Activated naive CD8-positive, alpha-beta T cell treated with anti-CD3 and anti-CD28 coated beads for 36 hours (primary cell): ENCODE results near the gene RERE. TPM values are rescaled to one million over a fixed set of nuclear protein-coding genes. Genes with fewer than 3 reads are reported as not detected.
A peak's percentile ranks its signal among the peaks of the same experiment; 100 is the strongest.

ENCODE experiments used
- DNase-seq: peaks from one replicate; pipeline ENCODE4 v3.0.0; 2021
- H3K27ac Mint-ChIP-seq: one replicate; pipeline ENCODE4 v1.8.0; 2022; ENCODE audit warnings: mild to moderate bottlenecking, moderate library complexity, mixed read lengths
- H3K27me3 Mint-ChIP-seq: one replicate; pipeline ENCODE4 v1.8.0; 2022; ENCODE audit warnings: mild to moderate bottlenecking, mixed read lengths
- H3K36me3 Mint-ChIP-seq: one replicate; pipeline ENCODE4 v1.8.0; 2021; ENCODE audit warnings: mild to moderate bottlenecking, mixed read lengths
- H3K4me1 Mint-ChIP-seq: one replicate; pipeline ENCODE4 v1.8.0; 2021; ENCODE audit warnings: mixed read lengths
- H3K4me3 Mint-ChIP-seq: one replicate; pipeline ENCODE4 v1.8.0; 2022; ENCODE audit warnings: mild to moderate bottlenecking, moderate library complexity, mixed read lengths
- H3K9me3 Mint-ChIP-seq: one replicate; pipeline ENCODE4 v1.8.0; 2022; ENCODE audit warnings: mixed read lengths
- total RNA-seq, 2 experiments: library from RNA; stranded (reverse); gene quantifications; one replicate each; pipeline ENCODE4 v1.2.3, GENCODE V29; 2021

The RERE gene
- total RNA-seq, 2 experiments from 2014 or later = 36.8 to 39.6 TPM

DNA sequence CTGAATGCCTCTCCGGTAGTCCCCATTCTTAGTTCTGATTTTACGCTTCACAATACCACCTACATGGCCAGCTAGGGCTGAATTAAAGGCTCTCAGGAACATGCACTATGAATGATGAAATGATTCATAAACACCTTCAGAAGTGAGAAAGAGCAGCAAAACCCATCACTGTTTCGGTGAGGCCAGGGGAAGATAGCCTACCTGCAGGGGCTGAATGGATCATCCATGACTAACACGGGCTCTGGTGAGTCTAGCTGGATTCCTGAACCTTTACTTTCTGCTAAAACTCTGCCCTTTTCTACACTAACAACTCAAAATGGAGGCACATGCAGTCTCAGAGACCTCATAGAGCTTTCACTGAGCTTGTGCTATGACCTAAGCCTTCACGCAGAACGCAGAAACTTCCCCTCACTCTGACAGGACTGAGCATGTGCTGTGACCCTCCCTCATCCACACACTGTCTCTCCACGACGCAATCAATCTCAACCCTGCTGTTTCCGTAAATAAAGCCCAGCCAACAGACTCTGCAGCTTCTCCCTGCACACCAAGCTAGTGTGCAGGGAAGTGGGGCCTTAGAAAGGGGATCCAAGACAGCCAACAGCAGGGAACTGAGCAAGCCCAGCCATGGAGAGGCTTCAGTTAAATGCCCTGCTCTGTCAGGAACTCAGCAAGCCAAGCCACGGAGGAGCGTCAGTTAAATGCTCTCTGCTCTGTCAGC lies 291.7 kb downstream of the RERE start:
- Mint-ChIP-seq H3K36me3 (peaks cover 24% of the 10 kb centered on the region), H3K4me3 (no peak overlapping the region), H3K9me3 (peaks cover 3% of the 10 kb centered on the region), H3K4me1 (peaks cover 26% of the 10 kb centered on the region), H3K27ac (no peak overlapping the region), H3K27me3 (no peaks in the 10 kb centered on the region)
- peak; percentile 73 for DNase-seq

DNA sequence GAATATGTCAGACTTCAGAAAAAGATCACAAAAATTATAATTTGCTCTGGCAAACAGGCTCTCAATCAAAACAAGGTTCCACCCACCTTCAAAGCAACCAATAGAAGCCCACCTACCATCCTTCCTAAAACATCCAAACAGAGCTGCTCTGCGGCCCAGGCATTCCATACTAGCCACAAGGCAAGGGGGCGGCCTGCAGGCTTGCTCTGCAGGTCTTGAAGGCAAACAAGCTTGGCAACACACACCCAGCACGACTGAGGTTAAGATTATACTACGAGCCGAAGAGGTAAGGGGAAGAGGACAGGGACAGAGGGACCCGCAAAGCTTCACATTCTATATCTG lies 292.3 kb downstream of the RERE start:
- no peak for DNase-seq
- no peak overlapping the region for H3K27ac Mint-ChIP-seq
- H3K27me3 Mint-ChIP-seq = no peaks in the 10 kb centered on the region
- H3K4me3 Mint-ChIP-seq = no peak overlapping the region
- peaks cover 3% of the 10 kb centered on the region for H3K9me3 Mint-ChIP-seq
- peaks cover 30% of the 10 kb centered on the region for H3K4me1 Mint-ChIP-seq
- peaks cover 24% of the 10 kb centered on the region for H3K36me3 Mint-ChIP-seq

DNA sequence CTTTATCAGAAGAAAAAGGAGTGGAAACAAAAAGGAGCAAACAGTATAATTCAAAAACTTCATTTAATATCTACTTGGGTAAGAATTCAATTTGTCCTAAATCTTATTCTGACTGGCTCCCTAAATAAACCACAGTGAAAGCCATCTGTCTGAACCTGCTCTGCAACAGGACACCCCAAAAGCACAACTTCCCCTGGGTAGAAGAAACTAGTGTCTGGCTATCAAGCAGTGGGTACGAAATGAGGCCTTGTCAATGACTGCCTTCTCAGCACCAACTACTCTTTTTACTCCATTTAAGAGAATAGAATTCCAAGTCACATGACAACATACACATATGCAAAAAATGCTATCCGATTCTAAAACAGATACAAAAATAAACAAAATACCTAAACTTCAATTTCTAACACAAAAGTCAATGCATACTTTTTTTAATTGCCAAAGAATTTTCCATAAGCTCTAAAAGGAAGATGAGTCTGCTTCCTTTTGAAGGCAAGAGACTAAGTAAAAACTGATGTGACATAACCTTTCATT lies 292.7 kb downstream of the RERE start:
- no peaks in the 10 kb centered on the region for H3K27me3 Mint-ChIP-seq

DNA sequence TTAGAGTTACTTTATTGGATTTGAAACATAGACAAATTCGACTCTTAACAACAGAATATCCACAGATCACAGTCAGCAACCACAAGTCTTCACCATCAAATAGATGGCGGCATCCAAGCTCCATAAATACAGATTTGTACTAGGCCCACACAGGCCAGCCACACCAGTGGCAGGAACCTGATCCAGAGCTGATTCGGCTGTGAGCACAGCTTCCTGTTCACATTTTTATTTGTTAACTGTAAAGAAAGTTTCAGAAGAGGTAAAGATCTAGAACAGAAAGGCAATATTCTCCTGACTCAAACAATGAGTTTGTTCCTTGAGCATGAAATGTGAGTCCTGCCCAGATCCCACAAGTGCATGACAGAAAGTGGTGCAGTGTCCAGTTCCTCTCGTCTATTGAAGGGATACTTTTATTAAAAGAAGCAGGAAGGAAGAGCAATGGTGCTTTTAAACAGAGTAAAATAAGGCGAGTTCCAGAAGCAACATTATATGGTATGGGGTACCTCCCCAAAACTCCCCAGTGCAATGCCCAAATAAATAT lies 293.7 kb downstream of the RERE start:
- Mint-ChIP-seq H3K27ac (no peak overlapping the region), H3K4me1 (peaks cover 38% of the 10 kb centered on the region), H3K27me3 (no peaks in the 10 kb centered on the region), H3K36me3 (peaks cover 24% of the 10 kb centered on the region), H3K4me3 (no peak overlapping the region), H3K9me3 (peaks cover 3% of the 10 kb centered on the region)
- no peak for DNase-seq

More for the DNA sequence above, 292.7 kb downstream of the RERE start:
- Mint-ChIP-seq H3K4me3 (no peak overlapping the region), H3K36me3 (peaks cover 24% of the 10 kb centered on the region), H3K4me1 (peaks cover 35% of the 10 kb centered on the region), H3K27ac (no peak overlapping the region), H3K9me3 (peaks cover 3% of the 10 kb centered on the region)
- no peak for DNase-seq

DNA sequence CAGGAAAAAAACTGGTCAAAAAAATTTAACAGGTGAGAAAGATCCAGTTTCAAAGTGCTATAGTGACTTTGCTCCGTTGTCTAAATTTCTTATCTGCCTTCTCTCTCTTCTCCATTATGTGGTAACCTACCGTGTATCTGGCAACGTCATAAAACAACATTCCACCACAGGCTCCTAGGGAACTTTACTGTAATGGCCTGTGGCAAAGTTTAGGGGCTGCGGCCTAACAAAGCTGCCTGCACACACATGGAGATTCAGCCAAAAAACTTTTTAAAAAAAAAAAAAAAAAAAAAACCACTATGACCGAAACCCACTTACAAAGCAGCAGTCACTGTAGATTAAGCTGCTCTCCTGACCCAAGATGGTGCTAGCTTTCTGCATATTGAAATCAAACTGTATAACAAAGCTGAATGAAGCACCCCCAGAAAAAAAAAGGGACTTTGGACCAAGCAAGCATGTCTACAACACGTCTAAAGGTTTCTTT lies 296.9 kb downstream of the RERE start:
- Mint-ChIP-seq H3K36me3 (peaks cover 20% of the 10 kb centered on the region), H3K4me1 (peaks cover 53% of the 10 kb centered on the region), H3K27ac (no peak overlapping the region), H3K27me3 (no peaks in the 10 kb centered on the region), H3K9me3 (peaks cover 3% of the 10 kb centered on the region), H3K4me3 (no peak overlapping the region)
- no peak for DNase-seq

DNA sequence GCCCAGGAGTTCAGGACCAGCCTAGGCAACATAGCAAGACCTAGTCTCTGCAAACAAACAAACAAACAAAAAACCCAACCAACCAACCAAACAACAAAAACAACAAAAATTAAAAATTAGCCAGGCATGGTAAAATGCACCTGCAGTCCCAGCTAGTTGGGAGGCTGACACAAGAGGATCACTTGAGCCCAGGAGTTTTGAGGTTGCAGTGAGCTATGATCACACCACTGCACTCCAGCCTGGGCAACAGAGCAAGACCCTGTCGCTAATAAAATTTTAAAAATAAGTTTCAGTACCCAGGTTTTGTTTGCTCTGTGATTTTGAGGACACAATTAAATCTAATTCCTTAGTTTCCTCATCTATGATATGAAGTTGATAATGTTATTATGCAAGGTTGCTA lies 298.3 kb downstream of the RERE start:
- DNase-seq = no peak
- Mint-ChIP-seq H3K4me1 (peaks cover 54% of the 10 kb centered on the region), H3K27me3 (no peaks in the 10 kb centered on the region)

DNA sequence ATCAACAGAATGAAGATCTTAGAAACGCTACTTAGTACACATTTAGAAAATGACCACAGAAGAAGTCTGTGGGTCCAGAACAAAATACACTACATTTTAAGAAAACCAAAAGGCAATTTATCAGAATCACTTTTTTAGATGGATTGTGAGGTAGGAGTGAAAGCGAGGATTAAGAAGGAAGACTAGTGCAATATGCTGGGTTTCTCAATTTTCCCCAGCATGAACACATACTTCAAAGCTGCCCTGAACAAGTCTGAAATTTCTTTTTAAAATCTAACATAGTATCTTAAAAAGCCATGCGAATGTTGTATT lies 299.0 kb downstream of the RERE start:
- Mint-ChIP-seq H3K27ac (no peak overlapping the region), H3K9me3 (peaks cover 3% of the 10 kb centered on the region), H3K36me3 (peaks cover 16% of the 10 kb centered on the region), H3K4me3 (no peak overlapping the region), H3K4me1 (peaks cover 54% of the 10 kb centered on the region), H3K27me3 (no peaks in the 10 kb centered on the region)
- DNase-seq = no peak

More for the DNA sequence above, 298.3 kb downstream of the RERE start:
- Mint-ChIP-seq H3K4me3 (no peak overlapping the region), H3K36me3 (peaks cover 18% of the 10 kb centered on the region), H3K9me3 (peaks cover 3% of the 10 kb centered on the region), H3K27ac (no peak overlapping the region)

DNA sequence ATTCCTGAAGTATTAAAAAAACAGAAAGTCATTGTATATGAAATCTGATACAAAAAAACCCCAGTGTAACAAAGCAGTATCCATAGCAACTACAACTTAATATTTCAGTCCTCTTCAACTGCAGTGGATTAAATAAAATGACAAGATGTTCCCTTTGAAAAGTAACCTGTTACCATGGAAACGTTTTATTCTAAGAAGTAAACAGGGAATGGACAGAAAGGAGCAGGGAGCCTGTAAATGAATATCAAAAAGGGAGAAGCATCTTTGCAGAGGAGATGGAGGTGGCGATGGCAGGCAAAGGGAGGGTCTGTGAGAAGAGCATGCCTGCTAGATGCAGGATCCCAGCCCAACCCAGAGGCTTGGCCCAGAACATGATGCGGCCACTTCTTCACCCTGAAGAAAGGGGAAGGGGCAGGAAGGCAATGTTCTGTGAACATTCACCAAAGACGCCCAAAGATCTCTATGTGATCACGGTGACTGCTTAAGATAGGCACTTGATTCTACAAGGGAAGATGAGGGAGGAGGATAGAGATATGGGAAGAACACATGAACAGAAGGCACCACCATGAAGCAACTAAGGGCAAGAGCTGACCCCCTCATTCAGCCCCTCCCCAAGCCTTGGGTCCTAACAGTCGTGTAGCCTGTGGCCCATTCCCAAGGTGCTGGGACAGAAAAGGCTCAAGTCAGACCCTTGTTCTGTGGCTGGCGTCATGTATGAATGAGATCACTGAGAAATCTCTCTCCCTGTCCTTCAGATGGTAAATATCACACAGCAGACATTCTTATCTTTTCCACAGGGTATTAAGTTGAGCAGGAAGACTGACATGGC lies 299.6 kb downstream of the RERE start:
- H3K27ac Mint-ChIP-seq = peak overlapping the region; percentile 38
- peaks cover 13% of the 10 kb centered on the region for H3K36me3 Mint-ChIP-seq
- DNase-seq = no peak
- peaks cover 55% of the 10 kb centered on the region for H3K4me1 Mint-ChIP-seq
- no peaks in the 10 kb centered on the region for H3K27me3 Mint-ChIP-seq
- peaks cover 3% of the 10 kb centered on the region for H3K9me3 Mint-ChIP-seq
- no peak overlapping the region for H3K4me3 Mint-ChIP-seq

DNA sequence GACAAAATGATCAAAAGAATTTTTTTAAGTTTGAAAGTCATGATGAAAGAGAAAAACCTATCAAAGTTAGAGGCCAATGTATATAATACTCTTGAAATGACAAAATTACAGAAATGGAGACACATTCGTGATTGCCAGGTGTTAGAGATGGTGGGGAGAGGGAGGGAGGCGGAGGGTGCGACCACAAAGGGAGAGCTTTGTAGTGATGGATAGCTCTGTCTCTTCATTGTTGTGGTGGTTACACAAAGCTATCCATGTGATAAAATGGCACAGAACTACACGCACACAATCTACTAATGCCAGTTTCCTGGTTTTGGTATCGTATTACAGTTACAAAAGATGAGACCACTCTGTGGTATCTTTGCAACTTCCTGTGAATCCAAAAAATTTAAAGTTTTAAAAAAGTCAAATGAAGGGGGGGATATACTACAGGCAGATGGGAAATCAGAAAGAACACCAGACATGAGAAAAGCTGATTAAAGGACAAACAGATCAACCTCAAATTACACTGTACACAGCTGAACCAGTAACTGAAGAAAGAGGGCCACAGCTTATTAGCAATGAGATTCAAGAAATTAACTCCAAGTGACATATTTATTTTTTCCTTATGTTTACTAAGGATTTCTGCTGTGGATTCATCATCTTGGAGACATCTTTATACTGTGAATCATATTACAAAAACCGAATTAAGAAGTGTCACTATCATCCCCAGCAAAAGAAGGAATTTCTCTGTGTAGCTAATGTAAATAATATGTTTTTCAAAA lies 300.5 kb downstream of the RERE start:
- Mint-ChIP-seq H3K27ac (peak overlapping the region; percentile 62), H3K9me3 (peaks cover 3% of the 10 kb centered on the region), H3K27me3 (no peaks in the 10 kb centered on the region), H3K36me3 (peaks cover 11% of the 10 kb centered on the region), H3K4me1 (peaks cover 58% of the 10 kb centered on the region), H3K4me3 (no peak overlapping the region)
- DNase-seq = peak; percentile 30

DNA sequence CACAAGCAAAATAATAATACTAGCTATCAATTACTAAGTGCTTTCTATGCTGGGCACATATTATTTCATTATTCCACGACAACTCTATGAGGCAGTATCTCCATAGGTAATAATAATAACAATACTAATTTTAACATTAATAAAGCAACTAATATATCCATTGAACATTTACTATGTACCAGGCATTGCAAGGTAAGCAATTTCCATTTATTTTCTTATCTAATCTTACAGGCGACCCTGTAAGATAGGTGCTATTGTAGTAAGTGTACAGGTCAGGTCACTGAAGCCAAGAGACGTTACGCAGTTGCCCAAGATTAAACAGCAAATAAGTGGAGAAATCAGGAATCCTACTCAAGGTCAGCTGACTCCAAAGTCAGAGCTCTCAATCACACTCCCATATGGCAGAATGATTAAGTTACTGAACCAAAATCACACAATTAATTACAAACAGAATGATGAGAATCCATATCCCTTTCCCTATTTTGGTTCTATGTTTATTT lies 301.1 kb downstream of the RERE start:
- no peak for DNase-seq
- Mint-ChIP-seq H3K4me1 (peaks cover 57% of the 10 kb centered on the region), H3K27me3 (no peaks in the 10 kb centered on the region), H3K27ac (peak overlapping the region; percentile 62), H3K4me3 (no peak overlapping the region), H3K36me3 (peaks cover 7% of the 10 kb centered on the region), H3K9me3 (peaks cover 3% of the 10 kb centered on the region)

DNA sequence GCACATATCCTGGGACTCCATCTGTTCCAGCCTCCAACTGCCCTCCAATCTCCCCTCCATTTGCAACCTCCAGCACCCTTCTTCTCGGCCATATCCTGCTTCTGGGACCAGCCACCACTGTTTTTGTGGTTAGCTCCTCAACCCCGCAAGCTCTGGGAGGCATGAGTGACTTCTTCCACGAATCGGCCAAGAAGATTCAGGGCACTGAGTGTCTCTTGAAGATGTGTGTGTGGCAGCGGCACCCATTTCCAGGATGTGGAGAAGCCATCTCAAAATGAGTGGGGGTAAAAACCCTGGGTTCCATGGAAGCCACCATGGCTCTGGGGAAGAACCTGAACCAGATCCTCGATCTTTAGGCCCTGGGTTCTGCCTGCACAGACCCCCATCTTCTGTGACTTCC lies 304.9 kb downstream of the RERE start:
- Mint-ChIP-seq H3K4me3 (no peak overlapping the region), H3K27me3 (no peaks in the 10 kb centered on the region), H3K36me3 (peaks cover 5% of the 10 kb centered on the region), H3K4me1 (peaks cover 53% of the 10 kb centered on the region), H3K27ac (peak overlapping the region; percentile 59), H3K9me3 (peaks cover 3% of the 10 kb centered on the region)
- no peak for DNase-seq

DNA sequence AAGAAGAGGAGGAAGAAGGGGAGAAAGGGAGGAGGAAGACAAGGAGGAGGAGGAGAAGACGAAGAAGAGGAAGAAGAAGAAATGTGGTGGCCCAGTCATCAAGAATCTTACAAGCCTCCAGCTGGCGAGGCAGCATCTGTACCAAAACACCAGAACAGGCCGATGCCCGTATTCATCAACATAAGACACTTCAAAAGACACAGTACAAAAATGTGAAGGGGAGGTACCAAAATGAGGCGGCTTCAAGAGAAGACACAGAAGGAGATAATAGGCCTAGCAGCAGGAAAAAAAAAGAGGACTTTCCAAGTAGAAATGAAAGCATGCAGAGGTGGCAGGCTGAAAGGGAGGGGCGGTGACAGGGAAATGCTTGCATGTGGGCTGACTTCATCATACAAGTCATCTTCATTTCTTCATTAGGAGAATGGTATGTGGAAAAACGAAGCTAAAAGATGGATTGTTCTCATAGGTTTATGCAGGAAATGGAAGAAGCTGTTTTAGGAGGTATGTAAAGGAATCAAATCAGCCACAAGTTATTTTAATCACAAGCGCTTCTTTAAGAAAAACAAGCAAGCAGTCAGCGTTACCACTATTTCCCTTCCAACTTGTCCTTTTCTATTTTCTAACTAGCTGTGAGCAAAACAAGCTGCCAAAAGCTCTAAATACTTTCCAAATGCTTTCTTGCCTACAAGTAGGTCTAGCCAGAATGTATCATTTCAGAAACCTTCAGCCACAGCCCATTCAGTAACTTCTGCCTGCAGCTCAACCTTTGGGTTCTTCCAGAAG lies 307.2 kb downstream of the RERE start:
- DNase-seq = peak; percentile 42
- Mint-ChIP-seq H3K9me3 (peaks cover 3% of the 10 kb centered on the region), H3K27ac (peak overlapping the region; percentile 93), H3K27me3 (no peaks in the 10 kb centered on the region), H3K4me1 (peaks cover 35% of the 10 kb centered on the region), H3K36me3 (peaks cover 11% of the 10 kb centered on the region), H3K4me3 (peak overlapping the region; percentile 72)

DNA sequence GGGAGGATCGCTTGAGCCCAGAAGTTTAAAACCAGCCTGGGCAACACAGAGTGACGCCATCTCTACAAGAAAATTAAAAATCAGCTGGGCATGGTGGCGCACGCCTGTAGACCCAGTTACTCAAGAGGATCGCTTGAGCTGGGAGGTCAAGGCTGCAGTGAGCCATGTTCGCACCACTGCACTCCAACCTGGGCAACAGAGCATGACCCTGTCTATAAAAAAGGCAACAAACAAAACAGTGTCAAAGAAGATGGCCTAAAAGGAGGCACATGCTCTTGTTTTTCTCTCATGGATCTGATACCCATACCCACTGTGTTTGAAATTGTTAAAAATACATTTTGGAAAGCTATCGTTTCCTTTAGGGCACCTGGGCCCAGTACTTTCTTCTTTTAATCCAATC lies 307.9 kb downstream of the RERE start:
- peak overlapping the region; percentile 72 for H3K4me3 Mint-ChIP-seq
- peaks cover 35% of the 10 kb centered on the region for H3K4me1 Mint-ChIP-seq
- DNase-seq = no peak
- peaks cover 3% of the 10 kb centered on the region for H3K9me3 Mint-ChIP-seq
- peak overlapping the region; percentile 93 for H3K27ac Mint-ChIP-seq
- no peaks in the 10 kb centered on the region for H3K27me3 Mint-ChIP-seq
- peaks cover 11% of the 10 kb centered on the region for H3K36me3 Mint-ChIP-seq

DNA sequence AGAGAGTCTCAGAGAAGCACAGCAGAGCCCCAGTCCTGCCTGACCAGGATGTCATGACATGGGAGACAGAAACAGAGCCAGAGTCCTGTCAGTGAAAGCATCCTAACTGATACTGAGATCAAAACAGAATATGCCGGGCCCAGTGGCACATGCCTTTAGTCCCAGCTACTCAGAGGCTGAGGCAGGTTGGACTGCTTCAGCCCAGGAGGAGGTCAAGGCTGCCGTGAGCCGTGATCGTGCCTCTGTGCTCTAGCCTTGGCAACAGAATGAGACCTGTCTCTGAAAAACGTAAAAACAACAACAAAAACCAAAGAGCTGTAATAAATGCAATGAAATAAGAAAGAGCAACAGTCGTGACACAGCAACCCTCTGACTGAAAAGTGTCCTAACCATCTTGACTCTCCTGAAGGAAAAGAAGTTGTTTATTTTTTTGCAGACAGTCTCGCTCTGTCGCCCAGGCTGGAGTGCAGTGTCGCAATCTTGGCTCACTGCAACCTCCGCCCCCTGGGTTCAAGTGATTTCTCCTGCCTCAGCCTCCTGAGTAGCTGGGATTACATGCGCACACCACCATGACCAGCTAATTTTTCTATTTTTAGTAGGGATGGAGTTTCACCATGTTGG lies 310.3 kb downstream of the RERE start:
- H3K27ac Mint-ChIP-seq = no peak overlapping the region
- H3K36me3 Mint-ChIP-seq = peaks cover 6% of the 10 kb centered on the region
- H3K4me3 Mint-ChIP-seq = no peak overlapping the region
- no peaks in the 10 kb centered on the region for H3K27me3 Mint-ChIP-seq
- peaks cover 28% of the 10 kb centered on the region for H3K4me1 Mint-ChIP-seq
- no peaks in the 10 kb centered on the region for H3K9me3 Mint-ChIP-seq
- DNase-seq = no peak
